Spinal cord (tissue), 10 donors: Measurements from ENCODE around the gene TEKT3. TPM values are rescaled to one million over a fixed set of nuclear protein-coding genes. Genes with fewer than 3 reads are reported as not detected.

Source experiments
- DNase-seq, 6 donors: peaks; one replicate each; pipeline versions ENCODE4 v3.0.0 to v3.0.0-alpha.2; 2013 to 2015; ENCODE audit warnings: low spot score in 6 of 6, low read depth in 4 of 6
- H3K27ac ChIP-seq: one replicate; pipeline ENCODE4 v1.5.1; 2013; ENCODE audit warnings: low read depth, low read length, control low read depth
- H3K27me3 ChIP-seq: one replicate; pipeline ENCODE4 v1.6.1; 2013; ENCODE audit warnings: low read length; ENCODE audit not compliant: control insufficient read depth, insufficient read depth
- H3K36me3 ChIP-seq: one replicate; pipeline ENCODE4 v1.6.1; 2013; ENCODE audit warnings: low read length; ENCODE audit not compliant: control insufficient read depth, insufficient read depth
- H3K4me1 ChIP-seq: one replicate; pipeline ENCODE4 v1.6.1; 2013; ENCODE audit warnings: low read length; ENCODE audit not compliant: control insufficient read depth, insufficient read depth
- H3K4me3 ChIP-seq: one replicate; pipeline ENCODE4 v1.5.1; 2013; ENCODE audit warnings: low read depth, low read length, control low read depth
- H3K9me3 ChIP-seq: one replicate; pipeline ENCODE4 v1.6.1; 2013; ENCODE audit warnings: low read length; ENCODE audit not compliant: control insufficient read depth, insufficient read depth
- WGBS: methylation state at CpG from one replicate; pipeline ENCODE4 v1.1.5; 2013; ENCODE audit warnings: missing lambda C conversion rate; ENCODE audit not compliant: insufficient coverage; 5-methylcytosine and 5-hydroxymethylcytosine counted together
- polyA plus RNA-seq, 2 donors: library from polyadenylated mRNA; unstranded; fragments of 120-200 nt; gene quantifications; one replicate each; pipeline ENCODE4 v1.2.1, GENCODE V29; 2013; ENCODE audit not compliant: insufficient read length in 2 of 2
- total RNA-seq, 2 donors: library from RNA; depleted of rRNA in 1 of 2; stranded (reverse); fragments of 120-200 nt in 1 of 2; fragments of >200 nt in 1 of 2; gene quantifications; one replicate each; pipeline versions ENCODE4 v1.2.3 to v1.2.4, GENCODE V29; 2013 to 2014
- donor health status: healthy.

Gene TEKT3
- total and polyA plus RNA-seq, 4 donors = 1.1 to 9.3 (median 2.6) TPM

DNA sequence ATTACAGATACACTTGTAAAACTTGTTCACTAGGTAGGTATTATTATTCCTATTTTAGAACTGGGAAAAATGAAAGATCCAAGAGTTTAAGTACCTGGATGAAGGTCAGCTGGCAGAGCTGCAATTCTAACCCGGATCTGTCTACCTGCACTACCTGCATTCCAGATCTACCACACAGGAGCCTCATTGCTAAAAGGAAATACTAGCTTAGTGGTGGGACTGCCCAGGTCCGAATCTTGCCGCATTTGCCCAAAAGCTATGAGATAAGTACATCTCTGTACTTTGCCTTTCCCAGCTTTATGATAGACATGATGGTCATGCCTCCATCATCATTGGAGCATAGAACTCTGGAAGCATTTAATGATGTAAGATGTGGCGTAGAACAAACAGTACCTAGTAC is 36.8 kb upstream of the TEKT3 start:
- H3K9me3 ChIP-seq = no peaks in the 10 kb centered on the region
- no peaks in the 10 kb centered on the region for H3K27me3 ChIP-seq
- no peaks in the 10 kb centered on the region for H3K36me3 ChIP-seq
- no CpG with 5 or more reads among the region's 4 CpGs for WGBS
- no peak overlapping the region for H3K4me3 ChIP-seq
- no peak for DNase-seq
- H3K27ac ChIP-seq = peak overlapping the region; percentile 82
- no peaks in the 10 kb centered on the region for H3K4me1 ChIP-seq

DNA sequence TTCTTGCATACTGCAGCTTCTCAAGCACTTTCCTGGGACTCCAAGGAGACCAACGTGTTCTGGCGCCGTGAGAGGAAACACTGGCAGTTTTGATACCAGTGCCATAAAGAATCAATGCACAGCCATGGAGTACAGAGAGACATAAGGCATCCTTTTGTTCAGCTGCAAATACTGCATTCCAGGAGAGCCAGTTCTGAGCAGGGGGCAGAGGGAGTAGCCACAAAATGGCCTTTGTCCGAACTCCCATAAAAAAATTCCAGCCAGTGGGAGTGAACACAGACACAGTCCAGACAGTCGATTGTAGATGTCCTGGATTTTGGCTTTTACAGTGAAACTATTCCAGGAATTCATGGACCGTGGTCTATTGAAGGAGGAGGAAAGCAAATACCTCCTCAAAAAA is 36.2 kb upstream of the TEKT3 start:
- H3K4me1 ChIP-seq = no peaks in the 10 kb centered on the region
- 6% methylated on average over 4 of the region's 6 CpGs for WGBS
- no peaks in the 10 kb centered on the region for H3K27me3 ChIP-seq
- H3K27ac ChIP-seq = peak overlapping the region; percentile 82
- peak in 2 of 6 donors; percentile 47 to 73 for DNase-seq
- no peaks in the 10 kb centered on the region for H3K36me3 ChIP-seq
- H3K9me3 ChIP-seq = no peaks in the 10 kb centered on the region
- H3K4me3 ChIP-seq = no peak overlapping the region

DNA sequence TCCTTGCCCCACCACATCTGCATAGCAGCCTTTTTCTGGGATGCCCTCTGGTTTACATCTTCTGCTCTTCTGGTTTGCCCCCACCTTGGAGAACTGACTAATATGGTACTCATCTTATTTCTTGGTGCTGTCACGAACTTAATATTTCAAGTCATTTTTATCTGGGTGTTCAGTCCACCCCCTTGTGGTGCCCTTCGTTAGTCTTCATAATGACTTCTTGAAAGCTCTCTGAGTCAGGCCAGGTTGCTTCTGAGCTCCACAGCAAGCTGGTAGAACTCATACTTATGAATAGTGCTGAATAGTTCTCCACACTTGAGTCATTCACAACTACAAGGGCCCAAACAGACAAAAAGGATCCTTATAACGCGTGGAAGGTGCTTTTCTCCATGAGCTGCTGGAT is 35.8 kb upstream of the TEKT3 start:
- no peak for DNase-seq
- Histone ChIP-seq H3K9me3 (no peaks in the 10 kb centered on the region), H3K36me3 (no peaks in the 10 kb centered on the region), H3K27me3 (no peaks in the 10 kb centered on the region), H3K27ac (peak overlapping the region; percentile 82), H3K4me1 (no peaks in the 10 kb centered on the region), H3K4me3 (no peak overlapping the region)
- WGBS = 63% methylated on average over 4 of the region's 4 CpGs

- Histone ChIP-seq H3K36me3 (no peaks in the 10 kb centered on the region), H3K9me3 (no peaks in the 10 kb centered on the region), H3K4me1 (no peaks in the 10 kb centered on the region), H3K27me3 (no peaks in the 10 kb centered on the region), H3K4me3 (no peak overlapping the region), H3K27ac (no peak overlapping the region)
- DNase-seq = peak in 2 of 6 donors; percentile 13 to 91
- 96% methylated on average over 6 of the region's 9 CpGs for WGBS
These were observed 30.2 kb upstream of the TEKT3 start for GRCh38 chr17:15371376-15372130.

- Histone ChIP-seq H3K36me3 (no peaks in the 10 kb centered on the region), H3K27ac (no peak overlapping the region)
These were observed 27.2 kb upstream of the TEKT3 start for GRCh38 chr17:15368600-15368999.

DNA sequence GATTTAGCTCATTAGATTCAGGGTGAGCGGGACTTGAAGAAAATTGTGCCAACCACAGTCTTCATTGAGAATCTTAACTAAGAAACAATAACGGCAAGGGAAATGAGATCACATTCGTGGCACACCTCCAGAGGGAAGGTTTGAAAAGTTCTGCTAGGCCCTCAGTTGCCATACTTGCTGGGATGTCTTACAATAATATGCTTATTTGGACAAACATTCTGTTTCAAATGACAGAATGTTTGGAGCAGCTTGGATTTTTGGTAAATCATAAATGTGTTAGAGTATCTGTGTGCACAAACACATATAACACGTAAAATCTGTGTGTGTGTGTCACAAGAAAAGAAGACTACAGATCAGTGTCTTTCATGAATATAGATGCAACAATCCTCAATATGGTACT is 24.6 kb upstream of the TEKT3 start:
- Histone ChIP-seq H3K27me3 (no peaks in the 10 kb centered on the region), H3K9me3 (no peaks in the 10 kb centered on the region), H3K27ac (no peak overlapping the region), H3K4me3 (no peak overlapping the region), H3K36me3 (no peaks in the 10 kb centered on the region), H3K4me1 (no peaks in the 10 kb centered on the region)
- 60% methylated on average over 1 of the region's 4 CpGs for WGBS
- DNase-seq = peak in 1 of 6 donors; percentile 75

More at GRCh38 chr17:15368600-15368999, 27.2 kb upstream of the TEKT3 start:
- Histone ChIP-seq H3K9me3 (no peaks in the 10 kb centered on the region), H3K4me1 (no peaks in the 10 kb centered on the region), H3K27me3 (no peaks in the 10 kb centered on the region), H3K4me3 (no peak overlapping the region)
- DNase-seq = no peak
- WGBS = 75% methylated on average over 1 of the region's 2 CpGs

DNA sequence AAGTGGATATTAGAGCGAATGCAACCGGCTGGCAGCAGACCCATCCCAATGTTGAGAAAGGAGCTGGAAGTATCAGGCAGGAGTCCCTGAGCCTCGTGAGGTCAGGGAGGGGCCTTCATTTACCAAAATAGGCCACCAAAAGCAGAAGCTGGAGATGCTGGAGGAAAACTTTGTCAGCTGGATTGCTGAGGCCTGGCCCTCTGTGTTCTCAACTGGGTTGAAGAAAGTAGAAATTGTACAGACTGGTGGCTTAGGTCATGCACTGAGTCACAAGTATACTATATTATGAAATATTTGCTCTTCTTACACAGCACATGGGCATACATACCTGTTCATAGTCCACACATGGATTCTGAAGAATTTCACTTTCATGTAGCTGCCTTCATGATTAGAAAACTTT is 23.2 kb upstream of the TEKT3 start:
- Histone ChIP-seq H3K36me3 (no peaks in the 10 kb centered on the region), H3K4me3 (no peak overlapping the region), H3K4me1 (no peaks in the 10 kb centered on the region), H3K9me3 (no peaks in the 10 kb centered on the region), H3K27ac (no peak overlapping the region), H3K27me3 (no peaks in the 10 kb centered on the region)
- 83% methylated on average over 3 of the region's 3 CpGs for WGBS
- DNase-seq = no peak

DNA sequence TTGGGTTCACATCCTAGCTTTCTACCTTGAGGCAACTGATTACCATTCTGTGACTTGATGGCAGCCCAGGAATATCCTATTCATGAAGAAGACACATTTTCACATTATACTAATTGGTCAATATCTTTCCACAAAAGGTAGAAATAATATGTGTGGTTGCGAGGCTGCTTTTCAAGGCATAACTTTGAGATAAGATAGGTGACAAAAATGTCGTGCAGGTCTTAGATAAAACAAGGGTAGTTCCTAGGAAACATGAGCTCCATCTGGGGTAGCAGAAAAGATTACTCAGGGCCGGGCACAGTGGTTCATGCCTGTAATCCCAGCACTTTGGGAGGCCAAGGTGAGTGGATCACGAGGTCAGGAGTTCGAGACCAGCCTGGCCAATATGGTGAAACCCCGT is 22.3 kb upstream of the TEKT3 start:
- WGBS = 75% methylated on average over 2 of the region's 6 CpGs
- no peaks in the 10 kb centered on the region for H3K4me1 ChIP-seq
- no peak for DNase-seq
- H3K9me3 ChIP-seq = no peaks in the 10 kb centered on the region
- no peaks in the 10 kb centered on the region for H3K36me3 ChIP-seq
- H3K4me3 ChIP-seq = no peak overlapping the region
- no peak overlapping the region for H3K27ac ChIP-seq
- H3K27me3 ChIP-seq = no peaks in the 10 kb centered on the region

DNA sequence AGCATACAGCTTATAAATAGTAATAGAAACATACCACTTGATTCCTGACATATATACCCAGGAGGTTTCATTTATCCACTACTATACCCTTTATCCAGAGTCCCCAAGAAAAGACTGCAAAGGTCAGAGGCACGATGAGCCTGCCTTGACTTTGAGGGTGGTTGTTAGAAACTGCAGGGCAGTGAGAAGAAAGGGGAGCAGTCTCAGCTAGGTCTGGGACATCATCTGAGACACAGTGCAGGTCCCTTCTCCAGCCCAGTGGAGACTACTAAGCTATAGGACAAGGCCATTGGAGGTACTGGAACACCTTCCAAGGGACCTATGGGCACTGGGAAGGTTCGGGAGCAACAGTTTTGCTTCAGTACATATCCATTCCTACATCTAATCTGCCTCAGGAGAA is 20.2 kb upstream of the TEKT3 start:
- 67% methylated on average over 1 of the region's 2 CpGs for whole genome bisulfite sequencing
- no peaks in the 10 kb centered on the region for H3K27me3 ChIP-seq
- no peaks in the 10 kb centered on the region for H3K4me1 ChIP-seq
- H3K27ac ChIP-seq = no peak overlapping the region
- no peak overlapping the region for H3K4me3 ChIP-seq
- no peak for DNase-seq
- no peaks in the 10 kb centered on the region for H3K9me3 ChIP-seq
- H3K36me3 ChIP-seq = no peaks in the 10 kb centered on the region

DNA sequence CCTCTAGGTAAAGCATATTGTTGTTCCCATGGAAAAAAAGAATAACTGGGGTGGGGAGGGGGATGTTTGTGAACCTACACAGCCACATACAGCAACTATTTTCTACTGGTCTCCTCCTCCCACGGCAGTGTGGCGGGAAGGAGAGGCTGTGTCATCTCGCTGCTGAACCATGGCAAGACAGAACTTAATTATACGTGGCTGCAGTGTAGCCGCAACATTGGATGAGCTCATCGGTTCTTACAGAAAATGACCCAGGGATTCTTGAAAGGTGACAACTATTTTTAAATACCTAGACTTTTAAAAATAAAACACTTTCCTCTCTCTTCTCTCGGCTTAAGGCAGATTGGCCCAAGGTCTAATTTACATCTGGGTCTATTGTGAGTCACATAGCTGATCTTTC is 19.8 kb upstream of the TEKT3 start:
- WGBS = 67% methylated on average over 6 of the region's 7 CpGs
- no peaks in the 10 kb centered on the region for H3K36me3 ChIP-seq
- DNase-seq = no peak

More for the DNA sequence above, 19.8 kb upstream of the TEKT3 start:
- Histone ChIP-seq H3K27ac (no peak overlapping the region), H3K27me3 (no peaks in the 10 kb centered on the region), H3K4me1 (no peaks in the 10 kb centered on the region), H3K4me3 (no peak overlapping the region), H3K9me3 (no peaks in the 10 kb centered on the region)
